Neuronal stem cell (in vitro differentiated cells): ENCODE measurements around the gene CYB5R3.
A peak's percentile ranks its signal among the peaks of the same experiment; 100 is the strongest.

Source experiments
- DNase-seq: peaks from one replicate; pipeline ENCODE4 v3.0.0-alpha.2; 2013; ENCODE audit warnings: low spot score
- H2AFZ ChIP-seq: one replicate; pipeline ENCODE4 v1.6.1; 2013; ENCODE audit warnings: mild to moderate bottlenecking, low read length, inconsistent platforms
- H2AK5ac ChIP-seq: 2 replicates; pipeline ENCODE4 v1.6.1; 2013; ENCODE audit warnings: low read depth, mild to moderate bottlenecking, inconsistent platforms, low read length, moderate library complexity, mixed read lengths
- H2BK120ac ChIP-seq: 2 replicates; pipeline ENCODE4 v1.6.1; 2013; ENCODE audit warnings: low read depth, mild to moderate bottlenecking, inconsistent platforms, low read length, moderate library complexity, mixed read lengths
- H2BK12ac ChIP-seq: one replicate; pipeline ENCODE4 v1.6.1; 2013; ENCODE audit warnings: low read length, inconsistent platforms
- H2BK15ac ChIP-seq: 2 replicates; pipeline ENCODE4 v1.6.1; 2013; ENCODE audit warnings: mild to moderate bottlenecking, low read length, inconsistent platforms, mixed read lengths
- H2BK5ac ChIP-seq: one replicate; pipeline ENCODE4 v1.6.1; 2013; ENCODE audit warnings: inconsistent platforms, mild to moderate bottlenecking, low read length, moderate library complexity
- H3K14ac ChIP-seq: one replicate; pipeline ENCODE4 v1.6.1; 2013; ENCODE audit warnings: low read length, inconsistent platforms
- H3K18ac ChIP-seq: 2 replicates; pipeline ENCODE4 v1.6.1; 2013; ENCODE audit warnings: low read length, inconsistent platforms
- H3K23ac ChIP-seq: 2 replicates; pipeline ENCODE4 v1.6.1; 2013; ENCODE audit warnings: low read depth, mild to moderate bottlenecking, mixed read lengths, low read length, inconsistent platforms; ENCODE audit not compliant: poor library complexity
- H3K27ac ChIP-seq: replicated peaks from 3 replicates; pipeline ENCODE4 v1.5.1; 2013; ENCODE audit warnings: low read length, inconsistent platforms
- H3K27me3 ChIP-seq, 3 experiments: 2 replicates each; pipeline ENCODE4 v1.6.1; 2013; ENCODE audit warnings: low read length in 3 of 3, mild to moderate bottlenecking in 2 of 3, inconsistent platforms in 1 of 3, low read depth in 1 of 3, mixed read lengths in 1 of 3, moderate library complexity in 1 of 3; ENCODE audit not compliant: control insufficient read depth in 3 of 3, insufficient read depth in 3 of 3
- H3K36me3 ChIP-seq, 2 donors: replicated peaks in 1 of 2; 2 replicates each; pipeline ENCODE4 v1.6.1; 2013; ENCODE audit warnings: low read length in 2 of 2; ENCODE audit not compliant: control insufficient read depth in 2 of 2, insufficient read depth in 2 of 2
- H3K4ac ChIP-seq: 2 replicates; pipeline ENCODE4 v1.6.1; 2013; ENCODE audit warnings: inconsistent platforms, mild to moderate bottlenecking, low read length, moderate library complexity
- H3K4me1 ChIP-seq, 2 donors: 1 replicate in 1 of 2; 2 replicates in 1 of 2; pipeline ENCODE4 v1.6.1; 2013; ENCODE audit warnings: low read length in 2 of 2, low read depth in 1 of 2; ENCODE audit not compliant: control insufficient read depth in 2 of 2, insufficient read depth in 1 of 2
- H3K4me2 ChIP-seq: one replicate; pipeline ENCODE4 v1.6.1; 2013; ENCODE audit warnings: mild to moderate bottlenecking, low read length, inconsistent platforms; ENCODE audit not compliant: insufficient read depth, poor library complexity, severe bottlenecking
- H3K4me3 ChIP-seq, 2 donors: 2 replicates each; pipeline ENCODE4 v1.5.1; 2013; ENCODE audit warnings: low read length in 2 of 2, mild to moderate bottlenecking in 2 of 2, inconsistent platforms in 1 of 2, moderate library complexity in 1 of 2
- H3K79me1 ChIP-seq: one replicate; pipeline ENCODE4 v1.6.1; 2013; ENCODE audit warnings: low read depth, mild to moderate bottlenecking, inconsistent platforms, low read length, moderate library complexity
- H3K9ac ChIP-seq: one replicate; pipeline ENCODE4 v1.6.1; 2013; ENCODE audit warnings: mild to moderate bottlenecking, low read depth, low read length, inconsistent platforms; ENCODE audit not compliant: poor library complexity
- H3K9me3 ChIP-seq, 2 donors: replicated peaks in 1 of 2; 2 replicates each; pipeline versions ENCODE3 to v1.6.1; 2013; ENCODE audit warnings: low read length in 2 of 2, mild to moderate bottlenecking in 2 of 2, inconsistent platforms in 1 of 2, low read depth in 1 of 2, mixed read lengths in 1 of 2, moderate library complexity in 1 of 2; ENCODE audit not compliant: control insufficient read depth in 2 of 2, insufficient read depth in 1 of 2
- H4K8ac ChIP-seq: one replicate; pipeline ENCODE4 v1.6.1; 2013; ENCODE audit warnings: low read depth, mild to moderate bottlenecking, inconsistent platforms, low read length, moderate library complexity
- H4K91ac ChIP-seq: one replicate; pipeline ENCODE4 v1.6.1; 2013; ENCODE audit warnings: low read length, low read depth, mild to moderate bottlenecking, inconsistent platforms; ENCODE audit not compliant: poor library complexity
- WGBS, 2 donors: extraction: QIAGEN DNeasy Blood & Tissue Kit; methylation state at CpG; one replicate each; pipeline ENCODE4 v1.1.7; 2013; ENCODE audit warnings: missing lambda C conversion rate in 2 of 2, mixed read lengths in 1 of 2; ENCODE audit not compliant: insufficient read length in 2 of 2, insufficient replicate concordance in 1 of 2; ENCODE audit errors: extremely low coverage in 2 of 2; 5-methylcytosine and 5-hydroxymethylcytosine counted together

CYB5R3 gene

DNA sequence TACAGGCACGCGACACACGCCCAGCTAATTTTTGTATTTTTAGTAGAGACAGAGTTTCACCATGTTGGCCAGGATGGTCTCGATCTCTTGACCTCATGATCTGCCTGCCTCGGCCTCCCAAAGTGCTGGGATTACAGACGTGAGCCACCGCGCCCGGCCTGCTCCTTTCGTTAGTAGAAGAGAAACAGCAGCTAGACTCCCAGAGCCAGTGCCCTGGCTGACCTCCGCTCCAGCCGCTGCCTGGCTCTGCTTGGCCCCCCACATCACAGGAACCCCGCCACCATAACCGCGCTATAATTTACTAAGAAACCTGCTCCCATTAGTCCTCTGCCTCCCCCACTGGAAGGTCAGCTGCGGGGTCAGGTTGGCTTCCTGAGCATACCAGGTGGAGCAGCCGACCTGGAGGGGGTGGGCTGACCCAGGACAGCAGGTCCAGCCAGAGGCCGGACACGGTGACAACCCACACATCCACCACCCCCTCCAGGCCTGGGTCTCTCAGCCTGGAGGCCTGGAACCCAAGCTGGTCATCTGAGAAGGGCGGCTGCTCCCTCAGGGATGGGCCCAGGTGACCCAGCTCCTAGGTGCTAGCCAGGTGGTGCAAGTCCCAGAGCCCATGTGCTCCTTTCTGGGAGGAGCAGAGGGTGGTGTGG is 27.0 kb downstream of the CYB5R3 start:
- no CpG with 5 or more reads among the region's 20 CpGs for WGBS, 2 donors
- Histone ChIP-seq H3K4ac (peak overlapping the region; percentile 48), H3K9ac (peak overlapping the region; percentile 60), H2AK5ac (peak overlapping the region; percentile 79), H3K27me3 (no peaks in the 10 kb centered on the region), H3K4me1 (peaks cover 0 to 6% of the 10 kb centered on the region in 2 donors), H3K9me3 (no peaks in the 10 kb centered on the region), H4K91ac (no peak overlapping the region), H3K23ac (no peak overlapping the region), H3K18ac (no peak overlapping the region), H2BK120ac (no peak overlapping the region), H3K36me3 (peaks cover 24 to 67% of the 10 kb centered on the region in 2 donors), H4K8ac (no peak overlapping the region), H2BK12ac (no peak overlapping the region), H2AFZ (no peak overlapping the region), H3K4me2 (no peak overlapping the region), H3K27ac (peak overlapping the region; percentile 31), H3K79me1 (peaks cover 2% of the 10 kb centered on the region), H2BK5ac (no peak overlapping the region), H2BK15ac (no peak overlapping the region), H3K14ac (peak overlapping the region; percentile 31), H3K4me3 (no peak overlapping the region)
- no peak for DNase-seq

DNA sequence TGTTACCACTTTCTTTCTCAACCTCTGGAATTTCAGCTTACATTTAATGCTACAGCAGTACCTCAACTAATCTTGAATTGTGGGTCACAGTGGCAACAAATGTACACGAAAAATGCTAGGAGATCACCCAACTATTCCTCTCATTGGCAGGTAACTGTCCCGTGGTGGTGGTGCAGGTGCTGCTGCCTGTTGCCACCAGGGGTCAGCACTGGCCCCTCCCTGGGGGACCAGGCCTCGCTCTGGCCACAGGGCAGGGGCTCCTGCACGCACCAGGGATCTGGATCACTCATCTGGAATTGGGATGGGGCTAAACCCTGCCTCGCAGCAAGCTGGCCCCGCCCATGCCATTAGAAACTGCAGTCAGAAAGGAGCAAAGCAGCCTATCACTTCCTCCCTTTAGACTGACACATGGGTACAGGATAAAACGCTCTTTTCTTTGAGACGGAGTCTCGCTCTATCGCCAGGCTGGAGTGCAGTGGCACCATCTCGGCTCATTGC is 27.6 kb downstream of the CYB5R3 start:
- no peak overlapping the region for H3K27ac ChIP-seq
- DNase-seq: peak; percentile 67

DNA sequence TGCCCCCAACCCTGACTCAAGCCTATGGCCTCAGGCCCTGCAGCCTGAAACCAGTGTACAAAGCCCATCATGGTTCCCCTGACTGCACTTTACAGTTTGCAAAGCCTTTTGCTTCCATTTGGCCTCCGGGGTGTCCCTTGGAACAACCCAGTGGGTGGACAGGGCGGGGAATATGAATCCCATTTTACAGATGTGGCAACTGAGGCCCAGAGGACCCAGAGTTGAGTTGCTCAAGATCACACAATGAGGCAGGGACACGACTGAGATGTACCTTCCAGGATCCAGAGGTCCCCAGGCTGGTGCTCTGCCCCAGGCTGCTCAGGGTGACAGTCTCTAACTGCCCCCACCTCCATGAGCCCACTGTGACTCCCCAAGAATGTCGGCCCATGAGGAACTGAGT is 29.1 kb downstream of the CYB5R3 start:
- Histone ChIP-seq H3K4me2 (no peak overlapping the region), H3K27ac (no peak overlapping the region), H3K27me3 (no peaks in the 10 kb centered on the region), H3K9me3 (no peaks in the 10 kb centered on the region), H4K8ac (no peak overlapping the region), H3K23ac (peak overlapping the region; percentile 80), H2BK120ac (no peak overlapping the region), H2BK15ac (no peak overlapping the region), H2BK5ac (peak overlapping the region; percentile 7), H3K4ac (no peak overlapping the region), H3K9ac (peak overlapping the region; percentile 30), H3K36me3 (peaks cover 12 to 49% of the 10 kb centered on the region in 2 donors), H2BK12ac (no peak overlapping the region), H3K4me3 (no peak overlapping the region), H3K18ac (no peak overlapping the region), H3K79me1 (peaks cover 2% of the 10 kb centered on the region), H2AK5ac (no peak overlapping the region), H3K4me1 (peaks cover 5 to 11% of the 10 kb centered on the region in 2 donors), H2AFZ (no peak overlapping the region), H4K91ac (no peak overlapping the region), H3K14ac (no peak overlapping the region)
- DNase-seq: no peak
- no CpG with 5 or more reads among the region's 4 CpGs for WGBS, 2 donors

More for the DNA sequence above, 27.6 kb downstream of the CYB5R3 start:
- Histone ChIP-seq H3K79me1 (peaks cover 2% of the 10 kb centered on the region), H3K4ac (no peak overlapping the region), H3K27me3 (no peaks in the 10 kb centered on the region), H3K4me2 (no peak overlapping the region), H2BK5ac (no peak overlapping the region), H4K91ac (no peak overlapping the region), H3K4me3 (no peak overlapping the region), H3K36me3 (peaks cover 18 to 61% of the 10 kb centered on the region in 2 donors), H3K4me1 (peaks cover 0 to 6% of the 10 kb centered on the region in 2 donors), H2BK12ac (no peak overlapping the region), H3K9me3 (no peaks in the 10 kb centered on the region), H4K8ac (no peak overlapping the region), H3K23ac (no peak overlapping the region), H2BK120ac (no peak overlapping the region), H2AK5ac (no peak overlapping the region), H2AFZ (no peak overlapping the region), H2BK15ac (no peak overlapping the region), H3K9ac (no peak overlapping the region), H3K14ac (no peak overlapping the region), H3K18ac (no peak overlapping the region)
- no CpG with 5 or more reads among the region's 11 CpGs for WGBS, 2 donors

DNA sequence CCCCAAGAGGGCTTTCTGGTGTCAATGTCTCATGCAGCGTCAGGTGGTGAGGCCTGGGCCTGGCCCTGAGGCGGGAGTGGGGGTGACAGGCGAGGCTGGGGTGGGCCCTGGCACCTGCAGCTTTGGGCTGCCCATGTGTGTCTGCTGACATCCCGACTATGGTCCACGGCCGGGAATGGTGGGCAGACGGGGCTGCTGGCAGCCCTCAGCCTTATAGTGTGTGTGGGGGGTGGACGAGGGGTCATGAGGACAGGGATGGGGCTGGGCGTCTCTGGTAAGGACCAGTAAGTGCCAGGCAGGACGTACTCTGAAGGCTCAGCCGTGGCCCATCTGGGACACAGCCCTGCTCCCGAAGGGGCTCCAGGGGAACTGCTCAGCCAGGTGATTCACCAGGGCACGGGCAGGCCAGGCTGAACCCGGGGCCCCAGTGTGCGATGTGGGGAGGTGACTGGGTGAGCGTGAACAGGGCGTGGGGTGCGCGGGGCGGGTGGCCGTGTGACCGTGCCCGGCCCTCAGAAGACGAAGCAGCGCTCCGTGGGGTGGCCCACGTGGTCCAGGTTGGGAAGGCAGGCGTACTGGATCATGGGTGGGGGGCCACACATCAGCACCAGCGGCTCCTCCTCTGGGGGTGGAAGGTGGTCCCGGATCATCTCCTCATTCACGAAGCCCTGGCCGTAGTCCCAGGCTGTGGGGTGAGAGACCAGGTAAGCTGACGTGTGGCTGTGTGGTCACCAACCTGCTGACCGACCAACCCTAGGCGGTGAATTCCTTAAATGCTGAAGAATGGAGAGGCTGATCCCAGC is 29.7 kb downstream of the CYB5R3 start:
- no CpG with 5 or more reads among the region's 35 CpGs for WGBS, 2 donors
- no peak overlapping the region for H3K4me2 ChIP-seq
- H2AFZ ChIP-seq: no peak overlapping the region
- H2BK15ac ChIP-seq: no peak overlapping the region
- no peak overlapping the region for H3K27ac ChIP-seq
- peak overlapping the region; percentile 43 for H4K8ac ChIP-seq
- no peak overlapping the region for H4K91ac ChIP-seq
- H2AK5ac ChIP-seq: peak overlapping the region; percentile 56
- H2BK120ac ChIP-seq: no peak overlapping the region
- H3K27me3 ChIP-seq: no peaks in the 10 kb centered on the region
- peak overlapping the region; percentile 80 for H3K23ac ChIP-seq
- peaks cover 5 to 11% of the 10 kb centered on the region in 2 donors for H3K4me1 ChIP-seq
- peak overlapping the region; percentile 23 for H3K4ac ChIP-seq
- H3K18ac ChIP-seq: no peak overlapping the region
- peaks cover 2% of the 10 kb centered on the region for H3K79me1 ChIP-seq
- H2BK12ac ChIP-seq: no peak overlapping the region
- H3K14ac ChIP-seq: no peak overlapping the region
- peaks cover 12 to 46% of the 10 kb centered on the region in 2 donors for H3K36me3 ChIP-seq
- H2BK5ac ChIP-seq: peak overlapping the region; percentile 53
- no peak for DNase-seq
- no peaks in the 10 kb centered on the region for H3K9me3 ChIP-seq
- H3K4me3 ChIP-seq: no peak overlapping the region
- no peak overlapping the region for H3K9ac ChIP-seq
